Stimulated activated CD8-positive, alpha-beta memory T cell treated with anti-CD3 and anti-CD28 coated beads, Interleukin-15, amount 100 ng/mL, for 24 hours (primary cell): Measurements from ENCODE around the gene PTPN13.

Source experiments
- DNase-seq: peaks from one replicate; pipeline ENCODE4 v3.0.0-alpha.2; 2020; ENCODE audit warnings: low read depth

The PTPN13 gene

DNA sequence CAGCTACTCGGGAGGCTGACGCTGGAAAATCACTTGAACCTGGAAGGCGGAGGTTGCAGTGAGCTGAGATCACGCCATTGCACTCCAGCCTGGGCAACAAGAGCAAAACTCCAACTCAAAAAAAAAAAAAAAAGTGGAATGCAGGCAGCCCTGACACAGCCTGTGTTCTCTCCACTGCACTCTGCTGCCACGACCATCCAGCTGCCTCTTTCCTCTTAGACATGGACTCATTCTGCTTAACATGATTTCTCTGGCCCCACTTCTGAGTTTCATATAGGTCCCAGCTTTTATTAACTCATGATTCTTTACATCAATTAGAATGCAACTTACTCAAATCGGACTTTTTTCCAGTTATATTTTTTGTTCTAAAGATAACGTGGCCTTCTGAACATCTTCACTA is 225.4 kb downstream of the PTPN13 start:
- no peak for DNase-seq

- DNase-seq, result no peak
Measured at GRCh38 chr4:86821151-86821550, 227.0 kb downstream of the PTPN13 start.

DNA sequence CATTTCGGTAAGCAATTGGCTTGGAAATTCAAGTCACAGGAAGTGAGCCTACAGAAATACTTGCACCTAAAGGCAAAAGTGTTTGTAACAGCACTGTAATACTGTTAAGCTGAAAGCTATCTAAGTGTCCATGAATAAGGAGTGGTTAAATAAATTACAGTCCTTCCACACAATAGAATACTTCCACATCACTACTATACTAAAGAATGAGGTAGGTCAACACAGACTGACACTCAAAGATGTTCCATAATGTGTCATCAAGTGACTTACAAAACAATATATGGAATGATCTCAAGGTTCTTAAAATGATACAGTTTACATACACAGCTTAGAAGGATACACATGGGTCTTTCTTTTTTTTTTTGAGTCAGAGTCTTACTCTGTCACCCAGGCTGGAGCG is 228.0 kb downstream of the PTPN13 start:
- no peak for DNase-seq

GRCh38 chr4:86825511-86825910 is 231.4 kb downstream of the PTPN13 start:
- DNase-seq, result no peak

DNA sequence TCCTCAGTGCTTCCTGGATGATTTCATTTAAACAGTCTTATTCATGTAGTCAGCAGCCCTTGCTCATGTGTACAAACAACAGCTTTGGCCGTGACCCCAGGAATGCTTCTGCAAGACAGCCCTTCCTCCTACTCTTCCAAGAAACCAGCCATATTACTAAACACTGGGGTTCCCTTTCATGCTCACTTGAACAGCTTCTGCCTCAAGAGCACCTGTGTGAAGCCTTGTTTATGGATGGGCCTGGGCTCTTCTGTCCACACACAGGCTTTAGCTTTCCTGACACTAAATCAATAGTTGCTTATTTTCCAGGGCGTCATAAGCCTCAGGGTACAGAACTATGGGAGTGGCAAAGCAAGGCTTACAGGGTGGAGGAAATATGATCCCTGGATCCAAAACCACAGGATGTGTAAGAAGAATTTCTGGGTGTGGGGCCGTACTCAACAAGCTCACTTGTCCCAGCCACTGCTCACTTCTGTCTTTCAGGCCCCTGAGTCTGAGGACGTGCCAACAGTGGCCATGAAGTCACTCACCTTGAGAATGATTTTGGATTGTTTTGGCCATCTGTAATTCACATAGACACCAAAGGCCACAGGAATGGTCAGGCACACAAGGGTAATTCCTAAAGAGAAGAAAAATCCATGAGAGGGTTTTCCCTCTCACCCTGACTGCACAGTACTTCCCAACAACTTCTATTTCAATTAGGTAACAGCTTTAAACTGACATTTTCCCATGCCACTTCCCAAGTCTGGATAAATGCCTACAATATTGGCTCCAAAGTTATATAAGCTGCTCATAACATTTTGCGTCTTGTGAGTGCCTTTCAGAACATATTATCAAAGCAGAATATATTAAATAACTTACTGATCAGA is 237.4 kb downstream of the PTPN13 start:
- DNase-seq, result no peak

- DNase-seq, result no peak
Measured at GRCh38 chr4:86833615-86834014, 239.5 kb downstream of the PTPN13 start.

DNA sequence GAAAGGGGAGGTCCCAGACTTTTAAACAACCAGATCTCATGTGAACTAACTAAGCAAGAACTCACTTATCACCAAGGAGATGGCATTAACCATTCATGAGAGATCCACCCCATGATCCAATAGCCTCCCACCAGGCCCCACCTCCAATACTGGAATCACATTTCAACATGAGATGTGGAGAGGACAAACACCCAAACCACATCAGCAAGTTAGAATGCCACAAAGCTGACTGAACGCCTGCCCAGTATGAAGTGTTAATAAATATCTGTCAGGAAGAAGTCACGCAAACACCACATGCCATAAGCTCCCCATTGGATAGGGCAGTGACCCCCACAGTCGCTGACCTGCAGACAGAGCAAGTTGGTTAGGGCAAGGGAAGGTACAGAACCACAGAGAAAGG is 240.8 kb downstream of the PTPN13 start:
- no peak for DNase-seq

GRCh38 chr4:86835677-86836076 is 241.6 kb downstream of the PTPN13 start:
- DNase-seq, result no peak

DNA sequence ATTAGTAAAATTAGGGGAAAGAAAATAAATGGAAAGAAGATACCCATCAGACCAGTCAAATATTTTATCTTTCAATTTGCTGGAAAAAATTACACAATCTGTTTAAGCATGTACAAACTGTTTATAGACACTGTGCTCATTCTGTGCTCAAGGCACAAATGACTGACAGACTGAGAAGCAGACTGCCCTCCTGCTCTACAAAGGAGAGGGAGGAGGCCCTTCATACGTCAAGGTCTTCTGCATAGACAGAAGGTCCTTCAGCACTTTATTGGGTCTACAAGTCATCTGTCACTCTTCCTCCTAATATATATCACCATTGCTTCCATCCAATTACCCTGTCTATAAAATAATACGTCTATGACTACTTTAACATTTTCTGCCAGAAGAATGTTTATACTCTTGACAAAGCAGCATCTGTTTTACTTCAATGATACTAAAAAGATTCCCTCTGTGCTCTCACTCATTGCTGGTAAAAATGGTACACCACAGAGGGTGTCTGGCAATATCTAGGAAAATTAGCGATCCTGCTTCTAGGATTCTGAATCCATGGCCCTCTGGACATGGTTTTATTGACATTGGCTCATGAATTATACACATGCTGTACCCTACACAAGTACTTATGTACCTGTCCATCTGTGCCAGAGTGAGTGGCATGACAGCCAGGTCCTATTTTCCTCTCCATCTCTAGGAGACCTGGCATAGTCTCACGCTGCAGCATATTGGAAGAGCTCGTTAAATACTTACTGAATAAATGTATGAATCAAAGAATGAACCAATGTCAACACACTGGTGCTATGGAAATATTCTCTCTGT is 243.8 kb downstream of the PTPN13 start:
- no peak for DNase-seq

DNA sequence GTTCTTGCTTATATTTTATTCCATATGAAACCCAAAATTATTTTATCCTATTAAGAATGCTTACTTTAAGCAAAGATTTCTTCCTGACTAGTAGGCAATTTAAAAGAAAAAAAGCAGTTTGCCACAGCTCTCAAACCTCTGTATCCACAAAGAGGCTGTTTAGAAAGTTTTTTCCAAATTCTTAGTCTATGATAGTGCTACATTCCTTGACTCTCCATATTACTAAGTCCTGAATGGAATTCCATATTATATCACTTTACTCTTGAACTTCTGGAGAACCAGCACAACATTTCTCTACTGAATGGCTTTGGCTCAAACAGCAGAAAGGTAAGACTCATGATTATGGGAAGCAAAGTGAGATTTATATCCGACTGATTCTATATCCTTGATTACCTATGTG is 246.7 kb downstream of the PTPN13 start:
- DNase-seq, result no peak

- no peak for DNase-seq
Measured at GRCh38 chr4:86841309-86841708, 247.2 kb downstream of the PTPN13 start.

DNA sequence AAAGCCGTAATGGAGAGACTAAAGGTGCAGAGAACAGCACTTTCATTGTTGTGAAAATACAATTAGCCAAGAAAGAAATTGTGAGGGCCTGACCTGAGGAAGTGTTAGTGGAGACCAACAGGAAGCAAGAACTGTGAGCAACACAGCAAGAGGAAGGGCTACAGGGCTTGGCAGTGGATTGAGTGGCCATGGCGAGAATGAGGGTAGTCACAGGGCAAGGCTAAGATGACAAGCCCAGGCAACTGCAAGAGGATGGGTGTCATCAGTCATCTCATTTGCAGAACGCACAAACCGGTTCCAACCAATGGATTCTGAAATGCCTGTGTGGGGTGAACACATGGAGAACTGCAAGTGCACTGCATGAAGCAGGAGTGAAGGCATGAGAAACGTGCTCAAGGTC is 251.5 kb downstream of the PTPN13 start:
- DNase-seq, result no peak

- no peak for DNase-seq
Measured at GRCh38 chr4:86846921-86847320, 252.8 kb downstream of the PTPN13 start.

- DNase-seq, result no peak
Measured at GRCh38 chr4:86847571-86847970, 253.5 kb downstream of the PTPN13 start.

DNA sequence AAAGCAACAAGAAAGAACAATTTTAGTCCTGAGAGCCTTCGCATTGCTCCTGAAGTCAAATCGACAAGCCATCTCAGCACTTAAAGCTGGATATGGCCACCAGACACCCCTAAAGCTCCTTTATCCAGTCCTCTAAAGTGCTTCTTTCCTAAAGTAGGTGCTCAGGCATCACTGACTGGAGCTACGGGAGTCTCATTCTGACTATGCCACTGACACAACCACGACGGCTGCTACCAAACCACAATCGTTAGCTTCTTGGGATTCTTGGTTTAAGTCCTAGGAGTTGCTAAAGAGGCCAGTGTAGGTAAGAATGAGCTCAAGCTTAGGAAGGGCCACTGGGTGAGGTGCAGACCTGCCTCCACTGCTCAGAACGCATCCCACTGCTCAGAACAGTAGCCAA is 254.0 kb downstream of the PTPN13 start:
- no peak for DNase-seq

GRCh38 chr4:86848732-86849619 is 254.9 kb downstream of the PTPN13 start, which contains the start of gene SLC10A6:
SLC10A6 (minus strand) TSS chr4:86849384; CDS start chr4:86849115, 269 bp downstream.
- no peak for DNase-seq

DNA sequence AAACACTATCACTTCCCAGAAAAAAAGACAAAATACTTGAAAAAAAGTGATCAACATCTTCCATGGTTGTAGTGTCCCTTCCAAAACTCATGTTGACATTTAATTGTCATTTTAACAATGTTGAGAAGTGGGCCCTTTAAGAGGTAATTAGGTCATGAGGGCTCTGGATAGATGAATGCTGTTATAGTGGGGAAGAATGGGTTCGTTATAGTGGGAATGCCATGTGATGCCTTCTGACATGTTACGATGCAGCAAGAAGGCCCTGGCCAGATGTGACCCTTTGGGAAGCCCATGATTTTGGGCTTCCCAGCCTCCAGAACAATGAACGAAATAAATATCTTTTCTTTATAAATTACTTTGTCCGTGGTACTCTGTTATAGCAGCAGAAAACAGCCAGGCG is 259.1 kb downstream of the PTPN13 start:
- no peak for DNase-seq

DNA sequence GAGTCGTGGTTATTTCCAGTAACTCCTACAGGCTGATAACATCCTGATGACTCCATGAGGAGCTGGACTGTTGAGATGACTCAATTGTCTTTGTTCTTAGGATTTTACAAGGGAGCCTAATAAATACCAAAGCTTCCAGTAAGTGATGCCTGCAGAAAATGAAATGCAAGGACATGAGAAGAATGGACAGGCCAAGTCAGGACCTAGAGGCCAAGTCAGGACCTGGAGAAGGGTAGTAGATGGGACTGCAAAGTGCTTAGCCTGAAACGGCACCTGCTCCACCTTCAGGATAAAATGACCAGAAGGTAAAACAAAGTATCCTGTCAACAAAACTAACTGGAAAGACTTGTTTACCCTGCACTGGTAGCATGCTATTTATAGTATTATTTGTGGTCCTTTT is 261.5 kb downstream of the PTPN13 start:
- no peak for DNase-seq

GRCh38 chr4:86856896-86857295 is 262.8 kb downstream of the PTPN13 start:
- DNase-seq, result no peak

DNA sequence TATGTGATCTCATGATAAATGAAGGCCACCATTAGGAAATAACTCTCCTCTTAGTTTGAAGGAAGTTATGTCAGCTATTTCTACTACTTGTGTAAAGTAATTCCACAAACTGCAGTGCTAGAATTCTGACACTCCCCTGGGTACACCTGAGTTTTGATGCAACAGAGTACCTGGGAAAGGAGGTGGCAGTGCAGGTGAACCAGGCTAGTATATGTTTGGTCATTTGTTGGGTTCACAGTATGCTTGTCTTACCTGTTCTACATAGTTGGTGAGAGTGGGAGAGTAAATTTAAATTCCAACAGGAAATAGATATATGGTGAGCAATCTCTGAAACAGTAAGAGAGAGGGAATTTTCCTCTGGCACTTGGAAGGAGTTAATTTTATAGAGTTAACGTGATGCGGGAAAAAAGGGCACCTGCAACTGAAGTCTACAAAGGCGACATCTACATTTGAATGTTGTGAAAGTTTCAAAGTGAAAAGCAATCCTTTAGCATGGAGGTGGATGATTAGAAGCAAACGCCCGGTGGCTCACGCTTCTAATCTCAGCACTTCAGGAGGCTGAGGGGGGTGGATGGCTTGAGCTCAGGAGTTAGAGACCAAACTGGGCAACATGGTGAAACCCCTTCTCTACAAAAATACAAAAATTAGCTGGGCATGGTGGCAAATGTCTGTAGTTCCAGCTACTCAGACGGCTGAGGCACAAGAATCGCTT is 263.4 kb downstream of the PTPN13 start:
- no peak for DNase-seq
